GM18907 (cell line): ENCODE results near the gene RAC3.

ENCODE experiments used
- ATAC-seq: cut with Tn5 transposase; IDR thresholded peaks from one replicate; pipeline ENCODE4 v1.9.1; 2021; ENCODE audit warnings: mild to moderate bottlenecking, moderate library complexity; ENCODE audit not compliant: unreplicated experiment

Gene RAC3

DNA sequence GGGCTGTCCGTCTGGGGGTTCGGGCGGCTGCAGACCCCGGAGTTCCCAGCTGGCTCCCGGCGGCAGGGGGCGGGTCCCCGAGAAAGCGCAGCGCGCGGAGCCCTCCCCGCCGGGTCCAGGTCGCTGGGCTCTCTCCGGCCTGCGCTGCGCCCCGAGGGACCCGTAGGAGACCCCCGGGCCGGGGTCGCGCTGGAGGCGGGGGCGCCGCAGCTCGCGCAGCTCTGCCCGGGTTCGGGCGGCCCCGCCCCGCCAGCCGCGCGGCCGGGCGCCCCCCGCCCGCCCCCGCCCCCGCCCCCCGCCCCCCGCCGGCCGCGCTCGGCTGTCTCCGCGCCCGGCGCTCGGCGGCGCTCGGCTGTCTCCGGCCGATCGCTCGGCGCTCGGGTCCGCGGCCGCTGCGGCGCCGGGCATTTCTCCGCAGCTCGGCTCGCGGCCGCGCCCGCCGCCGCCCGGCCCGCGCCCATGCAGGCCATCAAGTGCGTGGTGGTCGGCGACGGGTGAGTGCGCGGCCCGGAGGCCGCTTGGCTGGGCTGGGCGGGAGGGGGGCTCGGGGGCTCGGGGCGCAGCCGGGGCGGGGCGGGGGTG is at the start of gene RAC3:
Gene RAC3 (plus strand): TSS at position 376 of the 582 bp plus-strand sequence. CDS start 84 bp downstream, at position 460.
- ATAC-seq = no peak

DNA sequence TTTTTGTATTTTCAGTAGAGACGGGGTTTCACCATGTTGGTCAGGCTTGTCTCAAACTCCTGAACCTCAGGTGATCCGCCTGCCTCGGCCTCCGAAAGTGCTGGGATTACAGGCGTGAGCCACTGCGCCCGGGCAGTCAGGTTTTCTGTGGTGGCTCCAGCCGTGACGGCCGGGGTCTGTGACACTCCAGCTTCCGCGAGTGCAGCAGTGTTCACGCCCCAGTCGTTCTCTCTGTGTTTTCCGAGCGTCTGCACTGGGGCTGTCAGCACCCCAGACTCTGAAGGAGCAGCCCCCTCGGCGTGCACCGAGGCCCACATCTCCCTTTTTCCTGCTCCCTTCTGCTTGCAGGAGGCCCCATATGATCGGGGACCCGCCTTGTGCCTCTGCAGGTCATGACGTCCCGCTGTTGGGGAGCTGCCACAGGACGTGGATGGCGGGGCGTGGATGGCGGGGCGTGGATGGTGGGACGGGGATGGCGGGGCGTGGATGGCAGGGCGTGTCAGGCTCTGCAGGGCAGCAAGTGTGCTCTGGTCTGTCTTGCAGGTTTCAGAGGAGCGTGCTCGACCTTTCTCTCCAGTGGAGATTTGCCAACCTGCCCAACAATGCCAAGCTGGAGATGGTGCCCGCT is 48.4 kb upstream of the RAC3 start:
- no peak for ATAC-seq

- ATAC-seq = no peak
Observed at GRCh38 chr17:81983639-81984373, 47.7 kb upstream of the RAC3 start.

DNA sequence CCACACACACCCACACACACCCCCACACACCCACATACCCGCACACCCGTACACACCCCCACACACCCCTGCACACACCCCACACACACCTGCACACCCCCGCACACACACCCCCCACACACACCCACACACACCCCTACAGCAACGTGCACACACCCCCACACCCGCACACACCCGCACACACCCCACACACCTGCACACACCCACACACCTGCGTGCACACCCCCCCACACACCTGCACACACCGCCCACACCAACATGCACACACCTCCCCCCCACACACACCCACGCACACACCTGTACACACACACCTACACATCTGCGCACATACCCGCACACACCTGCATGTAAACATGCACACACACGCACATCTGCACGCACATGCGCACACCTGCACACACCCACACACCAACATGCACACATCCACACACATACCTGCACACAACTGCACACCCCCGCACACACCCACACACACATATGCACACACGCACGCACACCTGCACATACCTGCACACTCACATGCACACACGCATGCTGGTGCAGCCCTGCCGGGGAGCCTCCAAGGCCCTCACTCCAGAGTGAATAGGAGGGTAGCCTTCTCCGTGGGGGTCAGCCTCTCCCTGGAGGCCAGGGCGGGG is 46.6 kb upstream of the RAC3 start:
- no peak for ATAC-seq

DNA sequence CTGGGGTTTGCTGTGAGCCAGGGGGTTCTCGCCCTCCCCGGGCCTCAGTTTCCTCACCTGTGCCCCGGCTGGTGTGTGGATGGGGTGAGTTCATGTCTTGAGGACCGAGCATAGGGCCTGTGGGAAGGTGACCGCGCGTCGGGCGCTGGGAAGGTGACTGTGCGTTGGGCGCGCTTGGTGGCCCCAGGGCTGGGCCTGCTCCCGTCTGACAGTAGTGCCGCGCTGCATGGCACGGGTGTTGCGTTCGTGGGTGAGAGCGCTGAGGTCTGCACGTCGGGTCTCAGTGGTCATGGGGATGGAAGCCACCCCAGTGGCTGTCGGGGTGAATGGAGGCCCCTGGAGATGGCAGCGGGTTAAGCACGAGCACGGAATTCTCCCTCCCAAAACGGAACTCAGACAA is 44.9 kb upstream of the RAC3 start:
- no peak for ATAC-seq

DNA sequence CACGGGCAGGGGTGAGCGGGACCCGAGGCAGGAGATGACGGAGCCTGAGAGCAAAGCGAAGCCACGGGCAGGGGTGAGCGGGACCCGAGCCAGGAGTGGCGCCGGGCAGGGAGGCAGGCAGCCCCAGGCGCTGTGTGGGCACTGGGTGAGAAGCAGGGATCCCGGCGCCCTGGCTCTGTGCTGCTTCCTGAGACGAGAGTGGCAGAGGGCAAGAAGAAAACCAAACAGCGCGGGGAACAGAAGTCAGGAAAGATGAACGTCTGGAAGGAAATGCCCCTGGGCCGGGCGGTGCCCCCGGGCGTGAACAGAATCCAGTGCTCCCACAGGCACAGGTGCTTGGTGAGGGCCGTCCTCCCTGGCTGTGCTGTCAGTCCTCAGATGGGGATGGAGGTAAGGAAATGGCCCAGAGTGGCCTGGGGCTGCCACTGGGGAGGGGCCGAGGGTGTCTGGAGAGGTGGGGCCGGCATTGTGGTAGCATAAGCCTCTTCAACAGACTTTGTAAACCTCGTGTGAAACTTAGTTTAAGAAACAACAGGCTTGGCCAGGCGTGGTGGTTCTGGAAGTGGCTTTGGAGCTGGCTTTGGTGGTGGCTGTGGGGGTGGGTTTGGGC is 44.2 kb upstream of the RAC3 start:
- ATAC-seq = no peak

GRCh38 chr17:81990836-81991683 is 40.4 kb upstream of the RAC3 start:
- no peak for ATAC-seq

DNA sequence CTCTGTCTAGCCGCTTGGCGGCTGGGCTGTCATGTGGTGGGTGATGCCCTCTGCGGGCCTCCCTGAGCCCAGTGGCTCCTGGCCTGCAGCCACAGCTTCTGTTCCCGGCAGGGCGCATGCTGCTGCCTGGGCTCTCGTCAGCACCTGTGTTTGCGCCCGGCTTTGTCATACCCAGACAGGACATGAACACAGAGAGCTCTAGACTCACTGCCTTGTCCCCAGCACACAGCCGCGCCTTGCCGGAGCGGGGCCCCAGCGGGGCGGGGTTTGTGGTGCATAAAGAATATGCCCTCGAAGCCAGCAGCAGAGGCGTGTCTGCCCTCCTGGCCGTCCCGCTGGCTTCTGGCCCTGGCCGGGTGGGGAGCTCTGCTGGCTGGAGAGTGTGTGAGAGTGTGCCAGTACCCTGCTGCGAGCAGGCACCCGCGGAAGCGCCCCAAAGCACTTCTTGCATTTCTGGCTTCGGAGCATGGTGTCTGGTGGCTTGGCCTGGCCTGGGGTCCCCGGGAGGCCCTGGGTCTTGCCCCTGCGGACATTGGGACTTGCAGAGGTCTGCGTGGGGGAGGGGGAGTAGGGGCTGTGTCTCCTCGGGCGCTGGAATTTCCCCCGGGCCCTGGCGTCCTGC is 39.7 kb upstream of the RAC3 start:
- no peak for ATAC-seq

- no peak for ATAC-seq
Observed at GRCh38 chr17:81992306-81993102, 39.0 kb upstream of the RAC3 start.

- no peak for ATAC-seq
Observed at GRCh38 chr17:81993729-81994592, 37.5 kb upstream of the RAC3 start.

DNA sequence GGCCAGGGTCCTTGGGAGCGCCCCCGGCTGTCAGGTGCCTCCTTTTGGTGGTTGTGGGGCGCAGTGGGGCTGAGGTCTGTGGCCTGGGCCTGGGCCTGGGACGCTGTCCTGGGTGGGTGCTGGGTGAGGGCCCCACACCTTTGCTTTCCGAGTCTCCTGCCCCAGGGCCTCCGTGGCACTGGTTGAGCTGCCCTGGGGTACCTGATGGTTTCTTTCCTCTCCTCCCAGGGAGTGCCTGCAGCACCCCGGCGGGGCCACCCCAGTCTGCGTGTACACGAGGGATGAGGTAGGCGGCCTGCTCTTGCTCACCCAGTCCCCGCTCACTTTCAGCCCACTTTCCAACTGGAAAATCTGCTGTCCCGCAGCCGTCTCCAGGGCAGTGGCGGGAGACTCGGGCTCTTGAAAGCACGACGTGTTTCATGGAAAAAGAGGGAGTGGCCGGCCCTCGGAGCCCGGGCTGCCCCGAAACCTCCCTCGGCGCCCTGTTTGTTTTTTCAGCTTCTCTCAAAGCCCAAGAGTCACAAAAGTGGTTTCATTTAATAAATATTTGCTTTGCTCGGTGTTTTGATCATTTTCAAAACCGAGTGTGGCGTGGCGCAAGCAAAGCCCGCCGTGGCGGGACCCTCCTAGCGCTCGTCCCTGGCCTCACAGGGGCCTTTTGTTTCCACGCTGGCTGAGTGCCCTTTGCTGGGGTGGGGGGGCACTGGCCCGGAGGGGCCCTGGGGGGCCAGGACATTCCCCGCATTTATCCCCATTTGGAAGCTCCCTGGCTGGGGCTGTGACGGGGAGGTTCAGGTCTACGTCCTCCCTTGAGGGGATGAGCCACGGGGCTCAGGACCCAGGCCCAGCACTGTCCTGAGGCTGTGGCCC is 36.6 kb upstream of the RAC3 start:
- ATAC-seq = no peak

DNA sequence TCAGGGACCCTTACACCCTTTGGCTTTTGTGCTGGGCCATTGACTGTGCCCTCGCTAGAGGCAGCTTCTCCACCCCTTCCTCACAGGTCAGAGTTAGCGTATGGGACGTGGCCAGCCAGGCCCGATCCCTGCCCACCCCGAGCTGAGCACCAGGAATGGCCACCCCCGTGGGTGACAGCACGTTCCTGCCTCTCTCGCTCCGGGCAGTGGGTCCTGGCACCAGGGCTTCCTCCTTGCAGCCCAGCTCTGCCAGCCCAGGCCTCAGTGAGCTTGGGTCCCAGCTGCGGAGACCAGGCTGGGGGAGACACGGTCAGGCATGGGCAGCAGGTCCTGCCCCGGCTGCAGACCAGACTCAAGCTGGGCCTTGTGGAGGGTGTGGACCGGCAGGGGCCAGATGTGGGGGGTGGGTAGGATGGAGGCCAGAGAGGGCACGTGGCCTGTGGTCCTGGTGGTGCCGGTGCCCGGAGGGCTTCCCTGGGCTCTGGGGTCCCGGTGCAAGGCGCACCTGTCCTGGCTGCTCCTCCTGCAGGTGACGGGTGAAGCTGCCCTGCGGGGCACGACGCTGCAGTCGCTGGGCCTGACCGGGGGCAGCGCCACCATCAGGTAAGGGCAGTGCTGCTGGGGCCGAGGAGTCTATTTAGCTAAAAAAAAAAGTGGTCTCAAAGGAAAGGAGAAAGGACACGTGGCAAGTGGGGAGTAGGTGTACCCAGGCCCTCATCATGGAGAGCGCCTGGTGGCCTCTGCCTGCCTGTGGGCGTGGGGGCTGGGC is 35.8 kb upstream of the RAC3 start:
- no peak for ATAC-seq

DNA sequence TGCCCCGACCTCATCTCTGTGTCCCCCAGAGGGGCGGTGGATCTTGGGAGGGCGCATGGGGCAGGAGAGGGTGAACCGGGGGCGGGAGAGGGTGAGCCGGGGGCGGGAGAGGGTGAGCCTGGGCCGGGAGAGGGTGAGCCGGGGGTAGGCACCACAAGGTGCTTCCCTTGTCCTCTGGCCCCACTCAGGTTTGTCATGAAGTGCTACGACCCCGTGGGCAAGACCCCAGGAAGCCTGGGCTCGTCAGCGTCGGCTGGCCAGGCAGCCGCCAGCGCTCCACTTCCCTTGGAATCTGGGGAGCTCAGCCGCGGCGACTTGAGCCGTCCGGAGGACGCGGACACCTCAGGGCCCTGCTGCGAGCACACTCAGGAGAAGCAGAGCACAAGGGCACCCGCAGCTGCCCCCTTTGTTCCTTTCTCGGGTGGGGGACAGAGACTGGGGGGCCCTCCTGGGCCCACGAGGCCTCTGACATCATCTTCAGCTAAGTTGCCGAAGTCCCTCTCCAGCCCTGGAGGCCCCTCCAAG is 35.2 kb upstream of the RAC3 start:
- no peak for ATAC-seq

- no peak for ATAC-seq
Observed at GRCh38 chr17:81996757-81997441, 34.6 kb upstream of the RAC3 start.

DNA sequence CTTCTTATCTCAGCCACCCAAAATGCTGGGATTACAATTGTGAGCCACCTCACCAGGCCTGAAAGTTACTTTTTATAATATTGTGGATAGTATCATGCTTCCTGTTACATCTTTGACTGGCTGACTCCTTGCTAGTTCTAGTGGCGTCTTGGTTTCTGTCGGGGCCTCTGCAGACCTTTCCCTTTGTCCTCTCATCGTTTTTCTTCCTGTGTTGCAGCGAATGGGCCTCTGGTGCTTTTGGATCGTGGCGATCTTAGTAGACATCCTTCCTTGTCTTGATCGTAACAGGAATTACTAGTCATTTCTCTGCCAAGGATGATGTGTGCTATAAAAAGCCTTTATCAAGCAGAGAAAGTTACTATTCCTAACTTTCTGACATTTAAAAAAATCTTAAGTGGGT is 33.3 kb upstream of the RAC3 start:
- no peak for ATAC-seq
